Central memory CD8-positive, alpha-beta T cell (primary cell): ENCODE results near the gene CTBP1.
"Not testable (repeated sequence)": the region's sequence is repeated elsewhere in the genome, so short reads cannot be mapped to it uniquely, and the experiment has no call there.

Experiments
- ATAC-seq: fragments of 150-1000 bp; cut with Tn5 transposase; replicated peaks from 2 replicates; pipeline ENCODE4 v1.10.0; 2022; ENCODE audit warnings: mild to moderate bottlenecking, moderate FRiP score, moderate number of reproducible peaks; ENCODE audit not compliant: poor library complexity, severe bottlenecking; ENCODE audit errors: extremely low read depth
- DNase-seq, 2 donors: peaks; one replicate each; pipeline ENCODE4 v3.0.0; 2021; ENCODE audit warnings: low spot score in 2 of 2
- H3K27ac Mint-ChIP-seq: one replicate; pipeline ENCODE4 v1.8.0; 2022; ENCODE audit warnings: low read depth, mild to moderate bottlenecking, moderate library complexity, mixed read lengths
- H3K27me3 Mint-ChIP-seq: one replicate; pipeline ENCODE4 v1.8.0; 2022; ENCODE audit warnings: mixed read lengths
- H3K36me3 Mint-ChIP-seq: one replicate; pipeline ENCODE4 v1.8.0; 2022; ENCODE audit warnings: mild to moderate bottlenecking, moderate library complexity, mixed read lengths; ENCODE audit not compliant: insufficient read depth
- H3K4me1 Mint-ChIP-seq: one replicate; pipeline ENCODE4 v1.8.0; 2022; ENCODE audit warnings: mixed read lengths
- H3K4me3 Mint-ChIP-seq: one replicate; pipeline ENCODE4 v1.8.0; 2022; ENCODE audit warnings: mild to moderate bottlenecking, moderate library complexity, mixed read lengths
- H3K9me3 Mint-ChIP-seq: one replicate; pipeline ENCODE4 v1.8.0; 2022; ENCODE audit warnings: mixed read lengths

Gene CTBP1

GRCh38 chr4:1248245-1249147 is at the start of gene CTBP1:
CTBP1 (minus strand) TSS chr4:1249130; CDS start chr4:1241331, 7,799 bp downstream.
- Mint-ChIP-seq H3K36me3 (peaks cover 26% of the 10 kb centered on the region), H3K4me3 (peak within 1 kb of the TSS; percentile 91), H3K27me3 (no peaks in the 10 kb centered on the region), H3K27ac (peak within 1 kb of the TSS; percentile 97), H3K4me1 (peaks cover 76% of the 10 kb centered on the region), H3K9me3 (no peaks in the 10 kb centered on the region)
- peak; percentile 77 to 85 for DNase-seq
- ATAC-seq = peak; percentile 41

GRCh38 chr4:1298461-1298860 is 49.5 kb upstream of the CTBP1 start:
- DNase-seq = no peak
- Mint-ChIP-seq H3K27me3 (no peaks in the 10 kb centered on the region), H3K36me3 (peaks cover 24% of the 10 kb centered on the region), H3K4me1 (peaks cover 71% of the 10 kb centered on the region), H3K4me3 (no peak overlapping the region), H3K9me3 (no peaks in the 10 kb centered on the region), H3K27ac (peak overlapping the region; percentile 67)
- ATAC-seq = no peak

- DNase-seq = no peak
- peaks cover 71% of the 10 kb centered on the region for H3K4me1 Mint-ChIP-seq
- no peaks in the 10 kb centered on the region for H3K27me3 Mint-ChIP-seq
- H3K36me3 Mint-ChIP-seq = peaks cover 20% of the 10 kb centered on the region
- peak overlapping the region; percentile 67 for H3K27ac Mint-ChIP-seq
- H3K9me3 Mint-ChIP-seq = no peaks in the 10 kb centered on the region
- ATAC-seq = no peak
- H3K4me3 Mint-ChIP-seq = no peak overlapping the region
Measured at GRCh38 chr4:1297456-1298325, 48.8 kb upstream of the CTBP1 start.

GRCh38 chr4:1297023-1297395 is 48.1 kb upstream of the CTBP1 start:
- H3K27ac Mint-ChIP-seq = no peak overlapping the region
- no peaks in the 10 kb centered on the region for H3K9me3 Mint-ChIP-seq

GRCh38 chr4:1296324-1297022 is 47.5 kb upstream of the CTBP1 start:
- Mint-ChIP-seq H3K27me3 (no peaks in the 10 kb centered on the region), H3K9me3 (no peaks in the 10 kb centered on the region), H3K4me1 (peaks cover 76% of the 10 kb centered on the region), H3K4me3 (peak overlapping the region; percentile 25), H3K36me3 (peaks cover 27% of the 10 kb centered on the region), H3K27ac (no peak overlapping the region)
- DNase-seq (no peak), ATAC-seq (no peak)

More at GRCh38 chr4:1297023-1297395, 48.1 kb upstream of the CTBP1 start:
- Mint-ChIP-seq H3K36me3 (peaks cover 22% of the 10 kb centered on the region), H3K27me3 (no peaks in the 10 kb centered on the region), H3K4me1 (peaks cover 76% of the 10 kb centered on the region), H3K4me3 (no peak overlapping the region)
- no peak for DNase-seq
- ATAC-seq = no peak

- H3K9me3 Mint-ChIP-seq = no peaks in the 10 kb centered on the region
- peaks cover 76% of the 10 kb centered on the region for H3K4me1 Mint-ChIP-seq
- DNase-seq (no peak), ATAC-seq (no peak)
- H3K36me3 Mint-ChIP-seq = peaks cover 21% of the 10 kb centered on the region
- H3K27me3 Mint-ChIP-seq = no peaks in the 10 kb centered on the region
- H3K4me3 Mint-ChIP-seq = no peak overlapping the region
- peak overlapping the region; percentile 53 for H3K27ac Mint-ChIP-seq
Measured at GRCh38 chr4:1295405-1296055, 46.6 kb upstream of the CTBP1 start.

GRCh38 chr4:1294891-1295290 is 46.0 kb upstream of the CTBP1 start:
- H3K27ac Mint-ChIP-seq = no peak overlapping the region
- peaks cover 19% of the 10 kb centered on the region for H3K36me3 Mint-ChIP-seq
- no peak overlapping the region for H3K4me3 Mint-ChIP-seq
- no peak for ATAC-seq
- no peaks in the 10 kb centered on the region for H3K9me3 Mint-ChIP-seq
- H3K27me3 Mint-ChIP-seq = no peaks in the 10 kb centered on the region
- H3K4me1 Mint-ChIP-seq = peaks cover 75% of the 10 kb centered on the region
- no peak for DNase-seq

- Mint-ChIP-seq H3K27me3 (no peaks in the 10 kb centered on the region), H3K4me3 (no peak overlapping the region), H3K4me1 (peaks cover 70% of the 10 kb centered on the region), H3K36me3 (peaks cover 20% of the 10 kb centered on the region), H3K9me3 (no peaks in the 10 kb centered on the region), H3K27ac (no peak overlapping the region)
- no peak for ATAC-seq
- no peak for DNase-seq
Measured at GRCh38 chr4:1294424-1294823, 45.5 kb upstream of the CTBP1 start.

- H3K9me3 Mint-ChIP-seq = no peaks in the 10 kb centered on the region
- H3K4me3 Mint-ChIP-seq = no peak overlapping the region
- peaks cover 18% of the 10 kb centered on the region for H3K36me3 Mint-ChIP-seq
- peaks cover 66% of the 10 kb centered on the region for H3K4me1 Mint-ChIP-seq
- DNase-seq (no peak), ATAC-seq (no peak)
- H3K27me3 Mint-ChIP-seq = no peaks in the 10 kb centered on the region
- no peak overlapping the region for H3K27ac Mint-ChIP-seq
Measured at GRCh38 chr4:1293991-1294390, 45.1 kb upstream of the CTBP1 start.

GRCh38 chr4:1293531-1293941 is 44.6 kb upstream of the CTBP1 start:
- ATAC-seq = no peak
- H3K4me1 Mint-ChIP-seq = peaks cover 64% of the 10 kb centered on the region
- H3K9me3 Mint-ChIP-seq = no peaks in the 10 kb centered on the region

GRCh38 chr4:1292703-1293011 is 43.7 kb upstream of the CTBP1 start:
- Mint-ChIP-seq H3K36me3 (peaks cover 12% of the 10 kb centered on the region), H3K4me1 (peaks cover 56% of the 10 kb centered on the region), H3K27ac (peak overlapping the region; percentile 35)
- not testable (repeated sequence) for H3K27me3 Mint-ChIP-seq, ATAC-seq, H3K4me3 Mint-ChIP-seq, H3K9me3 Mint-ChIP-seq, DNase-seq

More at GRCh38 chr4:1293531-1293941, 44.6 kb upstream of the CTBP1 start:
- H3K27me3 Mint-ChIP-seq = no peaks in the 10 kb centered on the region
- H3K27ac Mint-ChIP-seq = no peak overlapping the region
- no peak overlapping the region for H3K4me3 Mint-ChIP-seq
- H3K36me3 Mint-ChIP-seq = peaks cover 17% of the 10 kb centered on the region
- DNase-seq = no peak
